Effector memory CD4-positive, alpha-beta T cell (primary cell): Measurements from ENCODE around the gene NUS1.
"Not testable (repeated sequence)": the region's sequence is repeated elsewhere in the genome, so short reads cannot be mapped to it uniquely, and the experiment has no call there.

Experiments
- DNase-seq, 3 donors: peaks; one replicate each; pipeline ENCODE4 v3.0.0-alpha.2; 2020
- H3K27ac ChIP-seq: 2 replicates; pipeline ENCODE4 v1.7.0; 2013; ENCODE audit warnings: mild to moderate bottlenecking, low read length, moderate library complexity; ENCODE audit not compliant: insufficient read depth, poor library complexity, severe bottlenecking
- H3K27me3 ChIP-seq: replicated peaks from 2 replicates; pipeline ENCODE4 v1.7.0; 2013; ENCODE audit warnings: mild to moderate bottlenecking, low read length; ENCODE audit not compliant: insufficient read depth, control insufficient read depth, poor library complexity, severe bottlenecking
- H3K36me3 ChIP-seq: 2 replicates; pipeline ENCODE4 v1.7.0; 2013; ENCODE audit warnings: mild to moderate bottlenecking, low read length, moderate library complexity; ENCODE audit not compliant: control insufficient read depth, insufficient read depth
- H3K4me1 ChIP-seq: 2 replicates; pipeline ENCODE4 v1.7.0; 2013; ENCODE audit warnings: low read length, mild to moderate bottlenecking; ENCODE audit not compliant: control insufficient read depth, insufficient read depth, poor library complexity, severe bottlenecking
- H3K4me3 ChIP-seq: 2 replicates; pipeline ENCODE4 v1.7.0; 2013; ENCODE audit warnings: low read length, low read depth, mild to moderate bottlenecking; ENCODE audit not compliant: insufficient read depth, poor library complexity, severe bottlenecking
- H3K9me3 ChIP-seq: 2 replicates; pipeline ENCODE4 v1.7.0; 2013; ENCODE audit warnings: mild to moderate bottlenecking, low read length, moderate library complexity; ENCODE audit not compliant: control insufficient read depth

Gene NUS1

DNA sequence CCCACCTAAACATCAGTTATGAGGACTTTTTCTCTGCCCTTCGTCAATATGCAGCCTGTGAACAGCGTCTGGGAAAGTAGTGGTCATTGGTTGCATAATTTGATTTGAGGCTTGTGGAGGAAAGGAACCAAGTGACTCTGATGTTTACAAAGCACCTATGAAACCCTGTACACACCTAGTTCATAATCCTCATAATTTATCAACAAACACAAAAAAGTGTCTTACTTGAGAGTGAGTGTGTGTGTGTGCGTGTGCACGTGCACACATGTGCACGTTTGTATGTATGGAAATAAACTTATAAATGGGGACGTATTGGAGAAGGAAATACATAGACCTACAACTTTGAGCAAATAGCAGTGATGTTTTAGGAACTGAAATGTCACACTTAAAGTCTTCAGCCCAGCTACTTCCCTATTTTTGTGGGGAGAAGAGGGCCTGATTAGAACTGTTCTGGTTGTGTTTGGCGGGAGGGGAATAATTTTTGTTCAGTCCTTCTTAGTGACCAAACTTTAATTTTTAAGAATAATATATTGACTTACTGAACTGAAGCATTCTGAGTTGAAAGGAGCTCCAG lies 31.8 kb downstream of the NUS1 start:
- not testable (repeated sequence) for H3K4me3 ChIP-seq, H3K27ac ChIP-seq, H3K9me3 ChIP-seq, H3K4me1 ChIP-seq, DNase-seq, H3K27me3 ChIP-seq
- H3K36me3 ChIP-seq, result peaks cover 32% of the 10 kb centered on the region

DNA sequence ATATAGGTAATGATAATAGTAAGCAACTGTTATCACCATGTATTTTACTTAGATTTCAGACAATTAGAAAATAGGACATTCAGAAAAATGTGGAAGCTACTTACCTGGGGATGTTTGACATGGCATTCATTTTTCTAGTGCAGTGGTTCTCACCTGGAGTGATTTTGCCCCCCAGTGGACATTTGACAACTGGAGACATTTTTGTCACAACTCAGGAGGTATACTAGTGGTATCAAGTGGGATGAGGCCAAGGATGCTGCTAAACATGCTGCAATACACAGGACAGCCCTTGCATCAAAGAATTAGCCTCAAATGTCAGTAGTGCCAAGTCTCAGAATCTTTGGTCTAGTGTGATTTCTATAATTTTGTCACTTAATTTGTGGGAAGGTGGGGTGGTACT lies 36.1 kb downstream of the NUS1 start:
- Histone ChIP-seq H3K9me3 (no peaks in the 10 kb centered on the region), H3K36me3 (peaks cover 5% of the 10 kb centered on the region), H3K27me3 (no peaks in the 10 kb centered on the region), H3K4me1 (no peaks in the 10 kb centered on the region), H3K27ac (no peak overlapping the region), H3K4me3 (no peak overlapping the region)
- no peak for DNase-seq

DNA sequence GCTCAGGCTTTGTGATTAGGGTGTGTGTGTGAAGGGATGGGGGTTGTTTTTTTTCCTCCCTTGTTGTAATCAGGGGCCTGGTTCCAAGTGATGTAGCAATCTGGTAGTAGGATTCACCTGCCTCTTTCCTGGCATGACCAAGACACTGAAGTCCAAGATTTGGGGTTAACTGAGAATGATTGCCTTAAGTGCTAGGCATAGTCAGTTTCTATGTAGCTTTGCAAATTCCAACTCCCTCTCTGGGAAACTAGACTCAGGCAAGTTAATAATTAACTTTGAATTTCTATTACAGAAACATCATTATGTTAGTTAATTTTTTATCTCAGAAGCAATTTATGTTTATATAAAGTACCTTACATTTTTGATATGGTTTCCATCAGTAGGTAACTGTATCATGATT lies 43.6 kb downstream of the NUS1 start:
- Histone ChIP-seq H3K4me3 (no peak overlapping the region), H3K36me3 (no peaks in the 10 kb centered on the region), H3K4me1 (no peaks in the 10 kb centered on the region), H3K27ac (no peak overlapping the region), H3K27me3 (no peaks in the 10 kb centered on the region), H3K9me3 (no peaks in the 10 kb centered on the region)
- DNase-seq, result no peak

DNA sequence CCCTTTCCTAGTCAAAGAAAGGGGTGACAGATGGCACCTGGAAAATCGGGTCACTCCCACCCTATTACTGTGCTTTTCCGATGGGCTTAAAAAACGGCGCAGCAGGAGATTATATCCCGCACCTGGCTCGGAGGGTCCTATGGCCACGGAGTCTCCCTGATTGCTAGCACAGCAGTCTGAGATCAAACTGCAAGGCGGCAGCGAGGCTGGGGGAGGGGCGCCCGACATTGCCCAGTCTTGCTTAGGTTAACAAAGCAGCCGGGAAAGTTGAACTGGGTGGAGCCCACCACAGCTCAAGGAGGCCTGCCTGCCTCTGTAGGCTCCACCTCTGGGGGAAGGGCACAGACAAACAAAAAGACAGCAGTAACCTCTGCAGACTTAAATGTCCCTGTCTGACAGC lies 46.3 kb downstream of the NUS1 start:
- not testable (repeated sequence) for H3K27ac ChIP-seq, H3K27me3 ChIP-seq, H3K9me3 ChIP-seq

DNA sequence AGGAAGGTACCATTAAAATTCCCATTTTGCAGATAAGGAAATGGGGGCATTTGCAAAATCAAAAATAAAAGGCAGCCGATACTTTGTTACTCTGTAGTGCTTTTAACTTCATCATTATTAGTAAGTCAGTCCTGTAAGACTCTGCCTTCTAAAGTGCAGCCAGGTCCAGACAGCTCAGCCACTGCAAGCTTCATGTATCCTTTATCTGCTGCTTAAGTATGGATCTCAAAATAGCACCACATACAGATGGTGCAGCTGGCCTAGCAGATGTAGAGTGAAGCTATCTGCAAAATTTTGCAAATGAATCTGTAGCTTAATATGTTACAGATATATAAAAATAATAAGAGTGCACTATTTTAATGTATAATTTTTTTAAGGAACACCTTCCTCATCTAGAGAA lies 53.4 kb downstream of the NUS1 start:
- Histone ChIP-seq H3K27me3 (no peaks in the 10 kb centered on the region), H3K27ac (no peak overlapping the region), H3K36me3 (no peaks in the 10 kb centered on the region), H3K4me3 (no peak overlapping the region), H3K9me3 (no peaks in the 10 kb centered on the region), H3K4me1 (no peaks in the 10 kb centered on the region)
- no peak for DNase-seq

More for the DNA sequence above, 46.3 kb downstream of the NUS1 start:
- not testable (repeated sequence) for H3K4me3 ChIP-seq, H3K36me3 ChIP-seq, DNase-seq, H3K4me1 ChIP-seq

DNA sequence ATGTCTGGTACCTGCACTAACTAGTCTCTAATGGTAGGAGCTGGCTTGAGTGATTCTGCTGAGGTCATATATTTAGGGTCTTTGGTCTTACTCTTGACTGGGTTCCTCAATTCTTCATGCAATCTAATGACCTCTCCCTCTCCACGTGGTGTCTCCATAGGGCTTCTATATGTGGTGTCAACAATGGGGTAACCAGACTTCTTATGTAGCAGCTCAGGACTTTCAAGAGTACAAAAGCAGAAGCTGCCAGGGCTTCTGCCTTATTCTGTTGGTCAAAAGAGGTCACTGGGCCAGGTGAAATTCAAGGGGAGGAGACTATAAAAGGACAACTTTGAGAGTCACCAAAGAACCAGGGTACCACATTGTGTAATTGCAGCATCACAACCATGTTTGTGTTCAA lies 54.3 kb downstream of the NUS1 start:
- DNase-seq, result no peak
- Histone ChIP-seq H3K9me3 (no peaks in the 10 kb centered on the region), H3K4me1 (no peaks in the 10 kb centered on the region), H3K27ac (no peak overlapping the region), H3K36me3 (no peaks in the 10 kb centered on the region), H3K4me3 (no peak overlapping the region), H3K27me3 (no peaks in the 10 kb centered on the region)

DNA sequence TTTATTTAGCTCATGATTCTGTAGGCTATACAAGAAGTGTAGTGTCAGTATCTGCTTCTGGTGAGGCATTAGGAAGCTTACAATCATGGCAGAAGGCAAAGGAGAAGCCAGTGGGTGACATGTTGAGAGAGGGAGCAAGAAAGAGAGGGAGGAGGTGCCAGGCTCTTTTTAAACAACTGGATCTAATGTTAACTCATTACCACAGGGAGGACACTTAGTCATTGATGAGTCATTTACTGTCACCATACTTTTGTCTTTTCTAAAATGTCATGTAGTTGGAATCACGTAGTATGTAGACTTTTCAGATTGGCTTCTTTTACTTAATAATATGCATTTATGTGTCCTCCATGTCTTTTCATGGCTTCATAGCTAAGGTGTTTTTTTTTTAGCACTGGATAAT lies 58.1 kb downstream of the NUS1 start:
- H3K4me3 ChIP-seq, result no peak overlapping the region
- H3K27ac ChIP-seq, result no peak overlapping the region
- H3K4me1 ChIP-seq, result no peaks in the 10 kb centered on the region
- H3K27me3 ChIP-seq, result no peaks in the 10 kb centered on the region
- DNase-seq, result no peak
- H3K9me3 ChIP-seq, result no peaks in the 10 kb centered on the region
- no peaks in the 10 kb centered on the region for H3K36me3 ChIP-seq

DNA sequence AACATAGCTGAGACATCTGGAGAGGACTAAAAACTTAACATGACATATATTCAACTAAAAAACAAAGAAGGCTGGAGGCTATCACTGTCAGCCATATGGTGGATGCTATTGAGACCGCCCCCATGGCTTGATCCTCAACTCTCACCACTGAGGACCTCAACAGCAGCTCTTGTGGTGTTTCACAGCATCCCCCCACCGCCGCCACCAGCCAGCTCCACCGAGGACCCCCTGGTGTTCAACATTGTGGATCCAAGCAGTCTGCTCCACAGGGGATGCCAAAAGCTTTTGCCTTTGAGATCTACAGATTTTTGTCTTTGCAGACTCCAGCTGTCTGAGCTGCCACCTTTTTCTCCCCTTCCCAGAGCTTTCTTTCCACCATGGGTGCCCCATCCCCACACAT lies 64.6 kb downstream of the NUS1 start:
- Histone ChIP-seq H3K4me1 (no peaks in the 10 kb centered on the region), H3K4me3 (no peak overlapping the region), H3K27ac (no peak overlapping the region), H3K9me3 (no peaks in the 10 kb centered on the region), H3K27me3 (no peaks in the 10 kb centered on the region), H3K36me3 (no peaks in the 10 kb centered on the region)
- DNase-seq, result no peak

DNA sequence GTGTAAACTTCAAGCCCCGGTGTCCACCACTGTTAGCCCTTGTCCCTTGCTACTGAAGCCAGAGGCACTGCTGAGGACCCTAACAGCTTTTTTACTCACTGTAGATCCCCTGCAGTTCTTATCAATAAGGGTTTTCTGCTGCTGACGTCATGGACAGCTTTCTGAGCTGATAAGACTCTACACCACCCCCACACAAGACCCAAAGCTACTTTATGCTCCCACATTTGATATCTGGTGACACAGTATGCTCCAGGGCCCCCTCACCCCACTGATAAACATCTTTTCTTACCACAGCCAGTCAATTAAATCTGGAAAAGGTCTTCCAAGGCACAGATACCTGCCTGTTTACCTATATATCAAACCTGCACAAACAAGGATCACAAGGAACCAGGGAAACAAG lies 65.3 kb downstream of the NUS1 start:
- no peaks in the 10 kb centered on the region for H3K36me3 ChIP-seq
- no peak overlapping the region for H3K4me3 ChIP-seq
- DNase-seq, result no peak
- H3K27ac ChIP-seq, result no peak overlapping the region
- H3K4me1 ChIP-seq, result no peaks in the 10 kb centered on the region
- H3K27me3 ChIP-seq, result no peaks in the 10 kb centered on the region
- H3K9me3 ChIP-seq, result no peaks in the 10 kb centered on the region

DNA sequence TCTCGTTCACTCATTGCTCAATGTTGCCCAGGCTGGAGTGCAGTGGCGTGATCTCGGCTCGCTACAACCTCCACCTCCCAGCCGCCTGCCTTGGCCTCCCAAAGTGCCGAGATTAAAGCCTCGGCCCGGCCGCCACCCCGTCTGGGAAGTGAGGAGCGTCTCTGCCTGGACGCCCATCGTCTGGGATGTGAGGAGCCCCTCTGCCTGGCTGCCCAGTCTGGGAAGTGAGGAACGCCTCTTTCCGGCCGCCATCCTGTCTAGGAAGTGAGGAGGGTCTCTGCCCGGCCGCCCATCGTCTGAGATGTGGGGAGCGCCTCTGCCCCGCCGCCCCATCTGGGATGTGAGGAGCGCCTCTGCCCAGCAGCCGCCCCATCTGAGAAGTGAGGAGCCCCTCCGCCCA lies 75.4 kb downstream of the NUS1 start:
- not testable (repeated sequence) for H3K4me1 ChIP-seq, H3K9me3 ChIP-seq, DNase-seq

More for the DNA sequence above, 75.4 kb downstream of the NUS1 start:
- H3K36me3 ChIP-seq, H3K4me3 ChIP-seq, H3K27ac ChIP-seq, H3K27me3 ChIP-seq: not testable (repeated sequence)
